A549 treated with AZD2906 at 1 μM for 4 hours (cell line): ENCODE measurements around the gene DIPK2A. TPM values are rescaled to one million over a fixed set of nuclear protein-coding genes. Genes with fewer than 3 reads are reported as not detected.

ENCODE experiments used
- total RNA-seq: library from RNA; stranded (reverse); fragments of 200-300 nt; extraction: Qiagen RNA extraction; gene quantifications from 5 replicates; pipeline ENCODE4 v1.2.3, GENCODE V29; 2022

The DIPK2A gene
- 5.2 to 6.3 TPM (median 5.8 TPM) in 5 replicates for total RNA-seq

DNA sequence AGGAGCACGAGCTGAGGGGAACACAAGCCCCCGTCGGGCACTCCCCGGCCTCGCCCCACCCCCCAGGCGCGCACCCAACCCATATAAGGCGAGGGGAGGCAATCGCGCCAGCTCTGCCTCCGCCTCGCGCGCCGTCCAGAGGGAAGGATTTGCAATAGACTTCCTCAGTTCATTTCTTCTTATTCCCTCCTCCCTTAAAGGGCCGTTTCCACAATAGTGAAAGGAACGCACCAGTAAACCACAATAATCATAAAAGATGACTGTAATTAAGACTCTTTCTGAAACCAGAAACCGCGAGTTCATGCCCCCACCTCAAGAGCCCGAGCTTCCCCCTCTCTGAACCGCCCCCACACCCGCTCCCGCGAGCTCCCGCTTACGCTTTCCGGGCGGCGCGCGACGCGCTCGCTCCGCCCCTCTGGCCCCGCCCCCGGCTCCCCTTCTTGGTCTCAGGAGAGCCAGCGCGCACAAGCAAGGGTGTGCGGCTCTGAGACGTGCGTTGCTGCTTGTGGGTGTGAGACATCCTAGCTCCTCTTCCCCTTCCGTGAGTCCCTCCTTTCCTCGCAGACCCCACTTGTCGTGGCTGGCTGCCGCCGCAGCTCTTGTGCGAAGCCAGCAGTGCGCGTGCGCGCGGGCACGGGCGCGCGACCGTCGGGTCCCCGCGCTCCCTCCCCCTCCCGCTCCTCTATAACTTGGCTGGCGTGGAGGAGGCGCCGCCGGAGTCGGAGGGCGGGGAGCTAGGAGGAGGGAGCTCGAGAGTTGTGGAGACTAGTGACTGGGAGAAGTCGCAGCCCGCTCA, at the start of gene DIPK2A:
DIPK2A (plus strand) TSS at position 465 of the 796 bp plus-strand sequence. CDS start 510 bp downstream, outside the sequence.

Other genes with a start within 250 kb of the DIPK2A start
- gene SLC9A9, start 123.4 kb upstream of the DIPK2A start, total RNA-seq, result 0.06 to 0.40 TPM (median 0.22 TPM) in 5 replicates